Loucy (cell line): ENCODE measurements around the gene RNPC3.

Experiments
- EZH2phosphoT487 ChIP-seq: fragments of 200-600 bp; IDR thresholded peaks from 2 replicates; pipeline ENCODE4 v1.6.1; 2018; ENCODE audit warnings: antibody characterized with exemption, mild to moderate bottlenecking, moderate library complexity, borderline replicate concordance
- TF ChIP-seq, protein P1 (sequence below): fragments of 200-600 bp; sonication (generic); conservative IDR thresholded peaks from 2 replicates; pipeline ENCODE4 v1.5.1; 2014; ENCODE audit warnings: mild to moderate bottlenecking, antibody characterized with exemption, low read length

- TF ChIP-seq, protein P1, sequence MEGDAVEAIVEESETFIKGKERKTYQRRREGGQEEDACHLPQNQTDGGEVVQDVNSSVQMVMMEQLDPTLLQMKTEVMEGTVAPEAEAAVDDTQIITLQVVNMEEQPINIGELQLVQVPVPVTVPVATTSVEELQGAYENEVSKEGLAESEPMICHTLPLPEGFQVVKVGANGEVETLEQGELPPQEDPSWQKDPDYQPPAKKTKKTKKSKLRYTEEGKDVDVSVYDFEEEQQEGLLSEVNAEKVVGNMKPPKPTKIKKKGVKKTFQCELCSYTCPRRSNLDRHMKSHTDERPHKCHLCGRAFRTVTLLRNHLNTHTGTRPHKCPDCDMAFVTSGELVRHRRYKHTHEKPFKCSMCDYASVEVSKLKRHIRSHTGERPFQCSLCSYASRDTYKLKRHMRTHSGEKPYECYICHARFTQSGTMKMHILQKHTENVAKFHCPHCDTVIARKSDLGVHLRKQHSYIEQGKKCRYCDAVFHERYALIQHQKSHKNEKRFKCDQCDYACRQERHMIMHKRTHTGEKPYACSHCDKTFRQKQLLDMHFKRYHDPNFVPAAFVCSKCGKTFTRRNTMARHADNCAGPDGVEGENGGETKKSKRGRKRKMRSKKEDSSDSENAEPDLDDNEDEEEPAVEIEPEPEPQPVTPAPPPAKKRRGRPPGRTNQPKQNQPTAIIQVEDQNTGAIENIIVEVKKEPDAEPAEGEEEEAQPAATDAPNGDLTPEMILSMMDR, result no peak
- TF ChIP-seq EZH2phosphoT487, result no peak
These were observed 33.4 kb upstream of the RNPC3 start for GRCh38 chr1:103492003-103492625.
